ENCODE measurements around the gene GIPC3.
"Not testable (repeated sequence)": the region's sequence is repeated elsewhere in the genome, so short reads cannot be mapped to it uniquely, and the experiment has no call there.

The GIPC3 gene

GRCh38 chr19:3551792-3552095 is 33.5 kb upstream of the GIPC3 start:
- DNase-seq = no peak

GRCh38 chr19:3554254-3555083 is 30.8 kb upstream of the GIPC3 start:
- DNase-seq = peak; percentile 13

GRCh38 chr19:3555653-3556422 is 29.4 kb upstream of the GIPC3 start:
- no peak for DNase-seq

GRCh38 chr19:3556423-3556977 is 28.8 kb upstream of the GIPC3 start:
- no peak for DNase-seq

GRCh38 chr19:3556978-3557460 is 28.3 kb upstream of the GIPC3 start:
- DNase-seq = no peak

- peak; percentile 85 for DNase-seq
Observed at GRCh38 chr19:3557461-3558248, 27.6 kb upstream of the GIPC3 start, which contains the start of gene MFSD12. Gene MFSD12, minus strand, starts transcription at chr19:3557586. Its CDS starts 183 bp downstream, at chr19:3557403.

GRCh38 chr19:3563709-3564524 is 21.4 kb upstream of the GIPC3 start:
- DNase-seq = no peak

- DNase-seq = peak; percentile 33
Observed at GRCh38 chr19:3565139-3565538, 20.1 kb upstream of the GIPC3 start.

GRCh38 chr19:3570042-3570441 is 15.2 kb upstream of the GIPC3 start:
- not testable (repeated sequence) for DNase-seq

GRCh38 chr19:3570606-3571011 is 14.7 kb upstream of the GIPC3 start:
- no peak for DNase-seq

- peak; percentile 99 for DNase-seq
Observed at GRCh38 chr19:3572132-3572854, 13.0 kb upstream of the GIPC3 start.

GRCh38 chr19:3572855-3573161 is 12.5 kb upstream of the GIPC3 start, which contains the start of gene HMG20B:
Gene HMG20B, plus strand, starts transcription at chr19:3572944. Its CDS starts 366 bp downstream, at chr19:3573310.
- DNase-seq = no peak

- no peak for DNase-seq
Observed at GRCh38 chr19:3573162-3573857, 12.0 kb upstream of the GIPC3 start.

GRCh38 chr19:3573858-3574637 is 11.2 kb upstream of the GIPC3 start:
- peak; percentile 89 for DNase-seq

GRCh38 chr19:3575260-3575741 is 10.0 kb upstream of the GIPC3 start:
- DNase-seq = no peak

- DNase-seq = no peak
Observed at GRCh38 chr19:3575949-3576673, 9.2 kb upstream of the GIPC3 start.

GRCh38 chr19:3576696-3577443 is 8.4 kb upstream of the GIPC3 start:
- DNase-seq = no peak

- no peak for DNase-seq
Observed at GRCh38 chr19:3577723-3578344, 7.4 kb upstream of the GIPC3 start.
